T follicular helper cell (primary cell): Measurements from ENCODE around the gene DAND5.

Experiments used
- DNase-seq: peaks from one replicate; pipeline ENCODE4 v3.0.0-alpha.2; 2020; ENCODE audit warnings: low read depth
- total RNA-seq, 2 experiments: gene quantifications; one replicate each; lab custom pipeline; 2026; lab: John Stamatoyannopoulos, UW

Gene DAND5, protein sequence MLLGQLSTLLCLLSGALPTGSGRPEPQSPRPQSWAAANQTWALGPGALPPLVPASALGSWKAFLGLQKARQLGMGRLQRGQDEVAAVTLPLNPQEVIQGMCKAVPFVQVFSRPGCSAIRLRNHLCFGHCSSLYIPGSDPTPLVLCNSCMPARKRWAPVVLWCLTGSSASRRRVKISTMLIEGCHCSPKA
- total RNA-seq: 0 reads per million in 2 experiments

DNA sequence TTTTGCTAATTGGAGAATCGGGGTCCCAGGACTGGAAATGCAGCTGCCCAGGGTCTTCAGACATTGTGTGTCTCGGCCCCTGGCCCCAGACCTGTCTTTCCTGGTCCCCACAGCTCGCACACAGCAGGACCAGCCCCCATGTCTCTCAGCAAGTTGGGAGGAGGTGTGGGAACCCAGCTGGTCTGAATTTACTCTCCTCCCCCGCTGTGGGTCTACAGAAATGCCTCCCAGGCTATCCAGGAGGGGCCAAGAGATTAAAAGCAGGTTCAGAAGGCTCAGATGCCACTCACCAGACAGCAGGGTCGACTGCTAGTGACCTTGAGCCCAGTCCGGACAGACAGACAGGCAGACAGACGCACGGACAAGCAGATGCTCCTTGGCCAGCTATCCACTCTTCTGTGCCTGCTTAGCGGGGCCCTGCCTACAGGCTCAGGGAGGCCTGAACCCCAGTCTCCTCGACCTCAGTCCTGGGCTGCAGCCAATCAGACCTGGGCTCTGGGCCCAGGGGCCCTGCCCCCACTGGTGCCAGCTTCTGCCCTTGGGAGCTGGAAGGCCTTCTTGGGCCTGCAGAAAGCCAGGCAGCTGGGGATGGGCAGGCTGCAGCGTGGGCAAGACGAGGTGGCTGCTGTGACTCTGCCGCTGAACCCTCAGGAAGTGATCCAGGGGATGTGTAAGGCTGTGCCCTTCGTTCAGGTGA lies at the start of gene DAND5:
TSS of gene DAND5 (plus strand) at position 285 of the 697 bp plus-strand sequence. CDS start at position 370, 85 bp downstream.
- DNase-seq: no peak

DNA sequence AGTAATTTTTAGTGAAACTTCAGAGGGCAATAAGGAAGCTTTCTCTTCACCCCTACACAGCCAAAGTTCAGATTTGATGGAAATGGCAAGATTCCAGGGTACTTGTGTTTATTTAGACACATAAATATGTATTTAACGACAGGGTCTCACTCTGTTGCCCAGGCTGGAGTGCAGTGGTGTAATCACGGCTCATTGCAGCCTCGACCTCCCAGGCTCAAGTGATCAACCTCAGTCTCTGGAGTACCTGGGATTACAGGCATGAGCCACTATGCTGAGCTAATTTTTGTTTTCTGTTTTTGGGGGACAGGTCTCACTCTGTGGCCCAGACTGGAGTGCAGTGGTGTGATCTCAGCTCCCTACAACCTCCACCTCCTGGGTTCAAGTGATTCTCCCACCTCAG lies 48.3 kb upstream of the DAND5 start:
- no peak for DNase-seq

DNA sequence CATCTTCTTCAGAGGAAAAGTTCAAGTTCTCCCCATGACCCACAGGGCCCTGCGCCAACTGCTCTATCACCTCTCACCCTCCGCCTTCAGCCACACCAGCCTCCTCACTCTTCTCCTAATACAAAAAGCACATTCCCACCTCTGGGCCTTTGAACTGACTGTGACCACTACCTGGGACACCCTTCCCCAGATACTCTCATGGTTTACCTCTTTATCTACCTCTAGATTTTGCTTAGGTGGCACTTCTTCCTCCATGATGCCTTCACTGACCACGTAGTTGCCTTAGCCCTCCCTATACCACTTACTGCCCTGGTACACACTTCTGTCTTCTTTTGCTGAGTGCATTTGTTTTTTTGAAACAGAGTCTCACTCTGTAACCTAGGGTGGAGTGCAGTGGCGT lies 46.4 kb upstream of the DAND5 start:
- no peak for DNase-seq

DNA sequence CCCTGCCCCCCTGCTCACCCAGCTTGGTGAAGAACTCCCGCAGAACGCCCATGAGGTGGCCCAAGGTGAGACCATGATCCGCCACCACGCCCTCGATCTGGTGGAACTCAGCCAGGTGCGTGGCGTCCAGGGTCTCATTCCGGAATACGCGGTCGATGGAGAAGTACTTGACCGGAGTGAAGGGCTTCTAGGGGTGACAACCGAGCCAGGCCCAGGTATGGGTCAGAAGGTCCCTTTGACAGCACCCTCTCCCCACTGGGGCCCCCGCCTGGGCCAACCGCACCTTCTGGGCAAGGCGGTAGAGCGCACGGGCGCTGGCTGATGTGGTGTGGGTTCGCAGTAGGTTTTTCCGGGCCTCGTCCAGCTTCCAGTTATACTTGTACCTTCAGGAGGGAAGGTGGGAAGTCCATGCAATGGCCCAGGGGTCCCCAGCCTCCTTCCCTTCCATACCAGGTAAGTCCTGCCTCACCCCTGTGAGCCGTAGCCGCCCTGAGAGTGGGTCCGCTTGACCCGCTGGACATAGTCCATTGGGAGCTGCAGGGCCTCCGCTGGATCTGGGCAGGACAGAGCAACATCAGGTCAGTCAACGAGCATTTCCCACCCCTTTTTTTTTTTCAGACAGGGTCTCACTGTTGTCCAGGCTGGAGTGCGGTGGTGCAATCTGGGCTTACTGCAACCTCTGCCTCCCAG lies 44.6 kb upstream of the DAND5 start:
- DNase-seq: no peak

DNA sequence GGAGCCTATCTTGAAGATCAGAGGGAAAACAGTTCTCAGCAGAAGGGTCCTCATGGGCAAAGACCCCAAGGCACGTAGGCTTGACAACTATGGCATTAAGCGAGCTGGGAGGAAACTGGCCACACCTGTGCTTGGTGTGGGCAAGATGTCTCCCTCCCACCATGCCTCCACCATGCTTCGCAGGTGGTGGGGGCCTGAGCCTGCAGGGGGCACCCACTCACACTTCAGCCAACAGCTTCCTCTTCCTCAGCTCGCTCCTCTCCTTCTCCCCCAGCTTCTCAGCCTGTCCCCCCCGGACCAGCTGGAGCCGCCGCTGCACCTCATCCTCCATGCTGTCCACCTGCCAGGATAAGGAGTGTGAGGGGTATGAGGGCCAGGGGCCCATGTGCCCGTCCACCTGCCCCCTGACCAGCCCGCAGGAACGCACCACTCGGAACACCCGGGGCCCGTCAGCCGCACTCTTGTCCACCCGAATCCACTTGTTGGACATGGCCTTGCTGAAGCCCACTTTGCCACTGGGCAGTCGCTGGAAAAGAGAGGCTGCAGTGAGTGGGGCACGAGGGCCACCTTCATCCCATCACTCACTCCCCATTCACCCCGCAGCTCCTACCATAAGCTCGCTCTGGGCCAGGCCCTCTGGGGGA lies 39.3 kb upstream of the DAND5 start:
- DNase-seq: no peak

DNA sequence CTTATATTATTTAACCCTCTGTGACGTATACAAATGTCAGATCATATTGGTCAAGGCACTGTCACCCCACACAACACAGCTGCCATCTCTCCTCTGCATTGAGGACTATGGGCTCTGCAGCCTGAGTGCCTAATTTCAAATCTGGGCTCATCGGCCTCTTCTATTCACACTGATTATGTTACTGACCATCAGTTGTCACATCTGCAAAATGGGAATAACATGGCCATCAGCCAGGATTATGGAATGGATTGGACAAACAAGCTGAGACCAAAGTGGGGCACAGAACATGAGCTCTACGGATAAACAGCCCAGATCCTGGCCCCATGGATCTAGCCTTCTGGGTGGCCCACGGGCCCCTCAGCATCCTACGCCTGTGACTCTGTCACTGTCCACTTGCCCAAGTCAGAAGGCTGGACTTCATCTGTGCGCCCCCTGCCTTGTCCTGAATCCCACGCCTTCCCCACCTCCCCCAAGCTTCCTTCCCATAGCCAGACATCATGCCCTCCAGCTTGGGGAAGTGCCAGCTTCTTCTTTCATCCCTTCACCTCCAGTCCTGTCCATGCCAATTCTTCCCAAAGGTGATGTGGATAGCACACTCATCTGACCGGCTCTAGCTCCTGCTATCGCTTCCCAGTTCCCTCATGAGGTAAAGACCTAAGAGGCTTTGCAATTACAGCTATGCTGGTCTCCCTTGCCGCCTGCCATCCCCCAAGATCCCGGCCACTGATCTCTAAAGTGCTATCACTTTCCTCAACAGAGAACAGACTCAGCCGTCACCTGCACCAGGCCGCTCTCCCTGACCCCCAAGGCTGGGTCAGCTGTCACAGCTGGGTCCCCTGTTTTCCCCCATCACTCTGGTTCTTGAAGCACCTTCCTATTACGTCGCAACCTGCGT lies 36.7 kb upstream of the DAND5 start:
- no peak for DNase-seq

DNA sequence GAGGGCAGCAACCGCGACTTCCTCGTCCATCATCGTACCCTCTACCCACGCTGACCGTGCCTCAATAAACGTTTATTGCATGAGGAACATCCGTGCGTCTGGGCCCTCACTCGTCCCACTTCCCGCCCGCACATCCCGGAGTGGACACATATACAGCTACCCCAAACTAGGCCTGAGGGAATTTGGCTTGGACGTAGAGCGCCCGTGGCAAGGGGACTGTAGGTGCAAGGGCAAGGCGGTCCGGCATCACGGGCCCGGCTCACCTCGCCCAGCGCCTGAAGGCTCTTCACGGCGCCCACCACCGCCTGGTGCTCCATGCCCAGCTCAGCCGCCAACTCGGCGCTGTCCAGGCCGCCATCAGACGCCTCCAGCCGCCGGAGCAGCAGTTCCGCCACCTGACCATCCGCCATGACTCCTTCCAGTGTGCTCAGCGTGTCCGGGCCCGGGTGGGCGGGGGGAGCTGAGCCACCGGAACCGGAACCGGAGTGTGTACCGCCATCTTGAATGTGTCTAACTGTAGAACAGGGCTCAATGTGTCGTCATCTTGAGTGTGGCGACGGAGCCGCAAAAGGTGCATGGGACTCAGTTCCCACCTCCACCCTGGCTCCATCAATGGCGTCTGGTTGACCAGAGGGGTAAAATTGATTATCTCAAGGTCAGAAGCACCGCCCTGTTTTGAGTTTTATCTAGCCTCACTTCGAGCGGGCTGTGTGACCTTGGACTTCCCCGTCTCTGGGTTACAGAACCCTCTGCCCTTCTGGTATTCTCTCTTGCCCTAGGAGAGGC lies 35.9 kb upstream of the DAND5 start, which contains the start of gene FARSA:
TSS of gene FARSA (minus strand) at position 425 of the 786 bp plus-strand sequence. CDS start at position 410, 15 bp downstream.
- peak; percentile 82 for DNase-seq

DNA sequence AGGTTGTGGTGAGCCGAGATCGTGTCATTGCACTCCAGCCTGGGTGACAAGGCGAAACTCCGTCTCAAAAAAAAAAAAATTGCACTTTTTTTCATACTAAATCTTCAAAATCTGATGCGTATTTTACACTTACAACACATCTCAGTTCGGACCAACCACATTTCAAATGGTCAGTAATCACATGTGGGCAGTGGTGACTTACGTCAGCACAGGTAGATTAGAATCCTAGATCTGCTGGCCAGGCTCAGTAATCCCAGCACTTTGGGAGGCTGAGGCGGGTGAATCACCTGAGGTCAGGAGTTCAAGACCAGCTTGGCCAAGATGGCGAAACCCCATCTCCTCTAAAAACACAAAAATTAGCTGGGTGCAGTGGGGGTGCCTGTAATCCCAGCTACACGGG lies 34.3 kb upstream of the DAND5 start:
- no peak for DNase-seq

DNA sequence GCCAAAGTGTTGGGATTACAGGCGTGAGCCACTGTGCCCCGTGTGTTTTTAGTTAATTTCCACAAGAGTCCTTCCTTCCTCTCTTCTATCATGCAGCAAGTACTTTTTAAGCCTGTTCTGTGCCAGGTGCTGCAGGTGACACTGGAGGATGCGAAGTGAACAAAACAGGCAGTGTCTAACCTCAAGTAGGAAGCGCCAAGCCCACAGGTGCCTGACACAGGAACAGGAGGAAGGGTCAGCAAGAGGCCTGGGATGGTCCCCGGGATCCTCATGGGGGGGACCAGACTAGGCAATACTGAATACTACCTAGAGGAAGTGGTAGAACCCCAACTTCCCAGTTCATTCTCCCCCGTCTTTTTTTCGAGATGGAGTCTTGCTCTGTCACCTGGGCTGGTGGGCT lies 32.8 kb upstream of the DAND5 start:
- DNase-seq: no peak

DNA sequence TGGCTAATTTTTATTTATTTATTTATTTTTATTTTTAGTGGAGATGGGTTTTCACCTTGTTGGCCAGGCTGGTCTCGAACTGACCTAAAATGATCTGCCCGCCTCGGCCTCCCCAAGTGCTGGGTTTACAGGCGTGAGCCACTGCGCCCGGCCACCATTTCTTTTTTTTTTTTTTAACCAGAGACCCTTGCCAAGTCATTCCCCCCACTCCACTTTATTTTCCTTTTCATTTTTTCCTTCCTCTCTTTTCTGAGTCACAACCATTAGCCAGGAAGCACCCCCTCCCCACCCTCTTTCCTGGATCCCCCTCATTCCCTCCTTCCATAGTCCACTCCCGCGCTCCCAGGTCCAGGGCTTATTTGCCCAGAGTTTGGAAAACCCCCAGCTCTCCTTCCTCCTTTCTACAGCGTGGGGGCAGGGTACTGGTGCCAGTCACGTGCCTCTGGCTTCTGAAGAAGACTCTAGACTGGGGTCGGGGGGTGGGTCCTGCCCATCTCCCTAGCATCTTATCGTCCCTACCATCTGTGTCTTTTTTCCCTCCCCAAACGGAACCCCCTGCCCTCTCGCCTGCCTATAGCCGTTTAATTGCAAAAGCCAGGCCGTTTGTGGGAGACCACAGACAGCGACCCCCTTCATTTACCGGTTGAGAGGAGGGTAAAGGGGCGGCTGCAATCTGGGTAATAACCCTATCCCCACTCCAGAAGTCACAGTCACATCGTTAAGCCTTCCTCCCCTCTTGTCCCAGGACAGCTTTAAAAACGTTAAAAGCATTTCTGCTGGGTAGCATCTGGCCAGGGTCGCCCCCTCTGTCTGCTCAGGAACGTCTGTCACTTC lies 32.1 kb upstream of the DAND5 start:
- DNase-seq: no peak

DNA sequence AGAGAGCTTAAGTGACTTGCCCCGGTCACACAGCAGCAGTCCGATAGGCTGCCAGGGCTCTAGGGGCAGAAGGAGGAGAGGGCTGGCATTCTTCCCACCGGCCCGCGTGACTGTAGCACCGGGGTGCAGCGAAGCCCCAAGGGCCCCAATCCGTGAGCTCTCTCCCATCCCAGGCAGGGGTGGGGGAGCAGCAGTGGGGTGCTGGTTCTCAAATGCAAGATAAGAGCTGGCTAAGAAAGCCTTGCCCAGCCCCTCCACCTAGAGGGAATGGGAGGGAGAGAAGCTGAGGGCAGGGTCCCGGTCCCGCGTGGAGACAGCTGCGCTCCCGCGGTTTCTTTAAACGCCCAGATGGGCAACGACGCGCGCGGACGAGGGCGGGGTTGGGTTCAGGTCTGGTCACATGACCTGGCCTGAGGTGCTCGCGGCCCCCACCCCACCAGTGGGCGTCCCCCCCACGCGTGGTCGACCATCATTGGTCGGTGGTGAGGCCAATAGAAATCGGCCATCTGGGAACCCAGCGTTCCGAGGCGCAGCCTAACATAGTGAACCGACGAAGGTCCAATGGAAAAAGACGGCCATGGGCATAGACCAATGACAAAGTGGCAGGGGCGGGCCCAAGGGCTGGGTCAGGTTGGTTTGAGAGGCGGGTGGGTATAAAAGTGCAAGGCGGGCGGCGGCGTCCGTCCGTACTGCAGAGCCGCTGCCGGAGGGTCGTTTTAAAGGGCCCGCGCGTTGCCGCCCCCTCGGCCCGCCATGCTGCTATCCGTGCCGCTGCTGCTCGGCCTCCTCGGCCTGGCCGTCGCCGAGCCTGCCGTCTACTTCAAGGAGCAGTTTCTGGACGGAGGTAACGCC lies 31.2 kb upstream of the DAND5 start, which contains the start of gene CALR:
TSS of gene CALR (plus strand) at position 683 of the 852 bp plus-strand sequence. CDS start at position 754, 71 bp downstream.
- DNase-seq: peak; percentile 97

DNA sequence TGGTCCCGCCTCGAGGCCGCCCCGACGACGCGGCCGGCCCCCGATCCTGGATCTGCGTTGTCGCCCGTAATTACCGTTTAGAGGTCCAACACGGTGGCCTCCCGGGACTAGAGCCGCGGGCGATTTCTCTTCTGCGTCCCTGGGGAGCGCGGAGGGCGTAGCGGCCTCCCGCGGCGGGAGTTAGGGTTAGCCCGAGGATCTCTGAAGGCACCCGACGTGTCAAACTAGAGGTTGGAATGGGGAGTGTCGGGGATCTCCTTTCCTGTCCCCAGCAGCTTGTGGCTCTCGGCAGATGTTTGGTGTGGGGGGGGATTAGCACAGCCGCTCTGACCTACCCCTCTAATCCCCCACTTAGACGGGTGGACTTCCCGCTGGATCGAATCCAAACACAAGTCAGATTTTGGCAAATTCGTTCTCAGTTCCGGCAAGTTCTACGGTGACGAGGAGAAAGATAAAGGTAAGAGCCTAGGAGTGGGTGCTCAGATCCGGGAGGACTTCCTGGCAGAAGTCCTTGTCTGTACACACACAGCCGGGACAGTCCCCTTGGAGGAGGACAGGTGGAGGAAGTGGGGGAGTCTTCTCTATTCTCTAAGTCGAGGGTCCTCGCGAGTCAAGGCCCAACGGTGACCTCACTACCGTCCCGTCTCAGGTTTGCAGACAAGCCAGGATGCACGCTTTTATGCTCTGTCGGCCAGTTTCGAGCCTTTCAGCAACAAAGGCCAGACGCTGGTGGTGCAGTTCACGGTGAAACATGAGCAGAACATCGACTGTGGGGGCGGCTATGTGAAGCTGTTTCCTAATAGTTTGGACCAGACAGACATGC lies 30.4 kb upstream of the DAND5 start:
- DNase-seq: no peak

DNA sequence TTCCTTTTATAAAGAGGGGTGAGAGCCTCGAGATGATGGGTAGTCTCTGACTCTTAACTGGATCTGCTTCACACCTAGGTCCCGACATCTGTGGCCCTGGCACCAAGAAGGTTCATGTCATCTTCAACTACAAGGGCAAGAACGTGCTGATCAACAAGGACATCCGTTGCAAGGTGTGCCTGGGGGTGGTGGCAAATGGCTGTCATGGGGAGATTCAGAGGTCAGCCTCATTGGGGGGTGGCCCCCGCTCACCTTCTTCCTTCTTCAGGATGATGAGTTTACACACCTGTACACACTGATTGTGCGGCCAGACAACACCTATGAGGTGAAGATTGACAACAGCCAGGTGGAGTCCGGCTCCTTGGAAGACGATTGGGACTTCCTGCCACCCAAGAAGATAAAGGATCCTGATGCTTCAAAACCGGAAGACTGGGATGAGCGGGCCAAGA lies 29.4 kb upstream of the DAND5 start:
- DNase-seq: no peak

DNA sequence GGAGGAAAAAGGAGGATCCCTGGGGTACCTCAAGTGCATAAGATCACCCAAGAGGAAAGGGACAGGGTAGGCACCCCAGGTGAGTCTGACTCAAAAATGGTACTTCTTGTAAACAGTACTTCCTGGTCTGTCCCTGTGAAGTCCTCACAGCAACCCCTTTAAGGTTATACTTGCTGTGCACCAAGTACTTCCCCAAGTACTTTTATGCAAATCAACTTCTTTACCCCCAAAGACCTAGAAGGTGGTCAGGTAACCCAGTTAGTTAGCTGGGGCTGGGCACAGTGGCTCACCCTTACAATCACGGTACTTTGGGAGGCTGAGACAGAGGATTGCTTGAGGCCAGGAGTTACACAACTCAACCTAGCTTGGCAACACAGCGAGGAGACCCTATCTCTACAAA lies 28.5 kb upstream of the DAND5 start:
- no peak for DNase-seq

DNA sequence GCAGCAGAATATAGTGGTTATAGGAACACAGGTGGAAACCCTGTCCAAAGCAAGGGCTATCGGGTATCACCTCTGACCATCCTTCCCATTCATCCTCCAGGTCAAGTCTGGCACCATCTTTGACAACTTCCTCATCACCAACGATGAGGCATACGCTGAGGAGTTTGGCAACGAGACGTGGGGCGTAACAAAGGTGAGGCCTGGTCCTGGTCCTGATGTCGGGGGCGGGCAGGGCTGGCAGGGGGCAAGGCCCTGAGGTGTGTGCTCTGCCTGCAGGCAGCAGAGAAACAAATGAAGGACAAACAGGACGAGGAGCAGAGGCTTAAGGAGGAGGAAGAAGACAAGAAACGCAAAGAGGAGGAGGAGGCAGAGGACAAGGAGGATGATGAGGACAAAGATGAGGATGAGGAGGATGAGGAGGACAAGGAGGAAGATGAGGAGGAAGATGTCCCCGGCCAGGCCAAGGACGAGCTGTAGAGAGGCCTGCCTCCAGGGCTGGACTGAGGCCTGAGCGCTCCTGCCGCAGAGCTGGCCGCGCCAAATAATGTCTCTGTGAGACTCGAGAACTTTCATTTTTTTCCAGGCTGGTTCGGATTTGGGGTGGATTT lies 25.8 kb upstream of the DAND5 start:
- DNase-seq: no peak

DNA sequence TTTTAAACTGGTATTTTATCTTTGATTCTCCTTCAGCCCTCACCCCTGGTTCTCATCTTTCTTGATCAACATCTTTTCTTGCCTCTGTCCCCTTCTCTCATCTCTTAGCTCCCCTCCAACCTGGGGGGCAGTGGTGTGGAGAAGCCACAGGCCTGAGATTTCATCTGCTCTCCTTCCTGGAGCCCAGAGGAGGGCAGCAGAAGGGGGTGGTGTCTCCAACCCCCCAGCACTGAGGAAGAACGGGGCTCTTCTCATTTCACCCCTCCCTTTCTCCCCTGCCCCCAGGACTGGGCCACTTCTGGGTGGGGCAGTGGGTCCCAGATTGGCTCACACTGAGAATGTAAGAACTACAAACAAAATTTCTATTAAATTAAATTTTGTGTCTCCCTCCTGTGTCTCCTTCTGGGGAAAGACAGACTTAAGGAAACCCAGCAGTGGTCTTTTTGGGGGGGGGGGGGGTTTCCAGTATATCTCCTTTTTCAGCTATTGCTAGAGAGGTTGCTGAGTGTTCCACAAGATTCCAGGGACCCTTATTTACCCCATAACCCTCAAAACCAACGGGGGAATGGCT lies 25.2 kb upstream of the DAND5 start:
- DNase-seq: no peak
